Stimulated activated naive CD8-positive, alpha-beta T cell treated with anti-CD3 and anti-CD28 coated beads, Interleukin-15, Interleukin-2, amounts not matched to agents 100 ng/mL and 50 ng/mL, for 24 hours (primary cell): ENCODE results near the gene LIME1.

Source experiments
- H3K27ac Mint-ChIP-seq: one replicate; pipeline ENCODE4 v1.8.0; 2021; ENCODE audit warnings: mild to moderate bottlenecking, mixed read lengths
- H3K27me3 Mint-ChIP-seq: one replicate; pipeline ENCODE4 v1.8.0; 2021; ENCODE audit warnings: mixed read lengths
- H3K36me3 Mint-ChIP-seq: one replicate; pipeline ENCODE4 v1.8.0; 2021; ENCODE audit warnings: low read depth, mixed read lengths
- H3K4me1 Mint-ChIP-seq: one replicate; pipeline ENCODE4 v1.8.0; 2021; ENCODE audit warnings: low read depth, mixed read lengths
- H3K4me3 Mint-ChIP-seq: one replicate; pipeline ENCODE4 v1.8.0; 2021; ENCODE audit warnings: mild to moderate bottlenecking, mixed read lengths
- H3K9me3 Mint-ChIP-seq: one replicate; pipeline ENCODE4 v1.8.0; 2021; ENCODE audit warnings: mixed read lengths

LIME1 gene

DNA sequence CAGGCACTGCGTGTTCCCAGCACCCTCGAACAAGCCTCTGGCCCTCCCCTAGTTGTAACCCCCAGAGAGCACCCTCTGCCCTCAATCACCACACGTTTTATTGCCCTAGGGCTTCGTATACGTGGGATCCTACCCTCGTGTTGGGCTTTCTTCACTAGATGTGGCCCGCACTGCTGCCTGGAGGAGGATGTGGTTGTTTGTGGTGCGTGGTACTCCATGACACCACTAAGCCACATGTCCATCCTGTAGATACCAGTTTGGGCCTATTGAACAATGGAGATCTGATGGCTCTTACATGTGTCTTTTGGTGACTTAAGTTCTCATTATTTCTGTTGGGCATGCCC lies 20.2 kb downstream of the LIME1 start:
- Mint-ChIP-seq H3K27me3 (no peaks in the 10 kb centered on the region), H3K36me3 (no peaks in the 10 kb centered on the region), H3K27ac (no peak overlapping the region), H3K9me3 (no peaks in the 10 kb centered on the region), H3K4me3 (no peak overlapping the region), H3K4me1 (peaks cover 5% of the 10 kb centered on the region)

DNA sequence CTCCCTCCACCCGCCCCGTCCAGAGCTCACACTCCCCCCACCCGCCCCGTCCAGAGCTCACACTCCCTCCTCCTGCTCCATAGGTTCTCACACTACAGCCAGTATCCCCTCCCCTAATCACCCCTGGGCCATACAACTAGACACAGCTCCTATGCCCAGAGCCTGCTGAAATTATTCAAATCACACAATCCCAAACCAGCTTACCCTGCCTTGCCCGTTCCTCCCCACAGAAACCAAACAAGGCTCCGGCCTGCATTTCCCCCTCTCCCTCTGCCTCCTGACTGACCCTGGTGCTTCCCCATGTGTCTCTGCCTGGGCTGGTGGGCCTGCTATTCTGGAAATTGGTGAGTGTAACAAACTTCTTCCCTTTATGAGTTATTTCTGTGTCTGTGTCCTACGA lies 21.7 kb downstream of the LIME1 start:
- Mint-ChIP-seq H3K27ac (no peak overlapping the region), H3K4me3 (no peak overlapping the region), H3K4me1 (peaks cover 5% of the 10 kb centered on the region), H3K27me3 (no peaks in the 10 kb centered on the region), H3K9me3 (no peaks in the 10 kb centered on the region), H3K36me3 (no peaks in the 10 kb centered on the region)

DNA sequence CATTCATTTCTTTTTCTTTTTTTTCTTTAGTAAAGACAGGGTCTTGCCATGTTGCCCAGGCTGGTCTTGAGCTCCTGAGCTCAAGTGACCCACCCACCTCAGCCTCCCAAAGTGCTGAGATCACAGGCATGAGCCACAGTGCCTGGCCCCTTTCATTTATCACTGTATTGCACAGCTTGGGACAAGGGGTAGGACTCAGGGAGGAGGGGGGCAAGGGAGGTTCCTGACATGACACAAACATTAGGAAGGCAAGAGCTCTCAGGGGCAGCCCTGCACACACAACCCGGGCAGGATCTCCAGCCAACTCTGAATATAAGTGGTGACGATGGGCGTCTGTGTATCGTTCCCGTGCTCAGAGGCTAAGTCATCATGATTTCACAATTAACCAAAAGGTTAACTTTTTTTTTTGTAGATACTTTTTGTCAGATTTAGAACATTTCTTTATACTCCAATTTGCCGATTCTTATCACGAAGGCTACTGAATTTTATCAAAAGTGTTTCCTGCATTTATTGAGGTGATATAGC lies 23.0 kb downstream of the LIME1 start:
- no peak overlapping the region for H3K4me3 Mint-ChIP-seq
- H3K36me3 Mint-ChIP-seq, result no peaks in the 10 kb centered on the region
- H3K4me1 Mint-ChIP-seq, result peaks cover 5% of the 10 kb centered on the region
- no peaks in the 10 kb centered on the region for H3K9me3 Mint-ChIP-seq
- no peaks in the 10 kb centered on the region for H3K27me3 Mint-ChIP-seq
- no peak overlapping the region for H3K27ac Mint-ChIP-seq

DNA sequence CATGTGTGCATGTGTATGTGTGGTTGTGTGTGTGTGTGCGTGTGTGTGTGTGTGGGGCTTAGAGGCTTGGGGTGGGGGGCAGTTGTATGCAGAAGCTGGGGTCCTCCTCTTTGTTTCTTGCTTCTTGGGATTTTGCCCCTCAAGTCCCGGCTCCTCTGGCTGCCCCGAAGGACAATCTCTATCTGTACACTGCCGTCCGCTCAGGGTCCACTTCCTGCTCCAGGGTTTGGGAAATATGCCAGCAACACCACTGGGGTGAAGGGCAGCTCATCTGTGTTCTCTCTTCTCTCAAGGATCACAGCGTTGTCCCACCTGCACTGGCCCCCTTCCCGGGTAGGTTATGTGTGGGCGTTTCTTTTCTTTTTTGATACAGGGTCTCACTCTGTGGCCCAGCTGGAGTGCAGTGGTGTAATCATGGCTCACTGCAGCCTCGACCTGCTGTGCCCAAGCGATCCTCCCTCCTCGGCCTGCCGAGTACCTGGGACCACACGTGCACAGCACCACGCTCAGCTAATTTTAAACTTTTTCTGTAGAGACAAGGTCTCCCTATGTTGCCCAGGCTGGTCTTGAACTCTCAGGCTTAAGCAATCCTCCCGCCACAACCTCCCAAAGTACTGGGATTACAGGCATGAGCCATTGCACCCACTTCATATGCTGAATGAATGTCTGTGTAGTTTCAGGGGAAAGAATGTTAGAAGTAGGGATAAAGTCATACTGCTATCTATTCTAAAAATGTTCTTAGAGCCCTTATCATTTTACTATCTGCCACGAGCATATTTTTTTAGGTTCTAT lies 28.8 kb downstream of the LIME1 start:
- no peak overlapping the region for H3K27ac Mint-ChIP-seq
- no peaks in the 10 kb centered on the region for H3K27me3 Mint-ChIP-seq
- no peaks in the 10 kb centered on the region for H3K4me1 Mint-ChIP-seq
- no peaks in the 10 kb centered on the region for H3K9me3 Mint-ChIP-seq
- no peak overlapping the region for H3K4me3 Mint-ChIP-seq
- H3K36me3 Mint-ChIP-seq, result no peaks in the 10 kb centered on the region

DNA sequence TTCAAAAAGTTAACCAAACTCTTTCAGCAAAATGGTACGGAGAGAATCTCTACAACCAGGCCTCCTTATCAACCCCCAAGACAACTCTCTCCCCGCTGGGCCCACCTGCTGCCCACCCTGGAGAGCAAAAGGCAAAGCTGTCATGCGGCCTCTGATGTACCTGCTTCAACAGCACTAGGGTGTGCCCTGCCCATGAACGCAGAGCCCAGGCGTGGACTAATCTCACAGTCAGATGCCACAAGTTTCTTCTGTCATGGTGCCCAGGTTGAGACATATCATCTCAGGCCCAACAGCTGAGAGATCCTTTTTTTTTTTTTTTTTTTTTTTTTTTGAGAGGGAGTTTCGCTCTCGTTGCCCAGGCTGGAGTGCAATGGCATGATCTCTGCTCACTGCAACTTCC lies 29.4 kb downstream of the LIME1 start:
- H3K9me3 Mint-ChIP-seq, result no peaks in the 10 kb centered on the region
- no peaks in the 10 kb centered on the region for H3K36me3 Mint-ChIP-seq
- H3K4me3 Mint-ChIP-seq, result no peak overlapping the region
- H3K4me1 Mint-ChIP-seq, result no peaks in the 10 kb centered on the region
- H3K27ac Mint-ChIP-seq, result no peak overlapping the region
- no peaks in the 10 kb centered on the region for H3K27me3 Mint-ChIP-seq

DNA sequence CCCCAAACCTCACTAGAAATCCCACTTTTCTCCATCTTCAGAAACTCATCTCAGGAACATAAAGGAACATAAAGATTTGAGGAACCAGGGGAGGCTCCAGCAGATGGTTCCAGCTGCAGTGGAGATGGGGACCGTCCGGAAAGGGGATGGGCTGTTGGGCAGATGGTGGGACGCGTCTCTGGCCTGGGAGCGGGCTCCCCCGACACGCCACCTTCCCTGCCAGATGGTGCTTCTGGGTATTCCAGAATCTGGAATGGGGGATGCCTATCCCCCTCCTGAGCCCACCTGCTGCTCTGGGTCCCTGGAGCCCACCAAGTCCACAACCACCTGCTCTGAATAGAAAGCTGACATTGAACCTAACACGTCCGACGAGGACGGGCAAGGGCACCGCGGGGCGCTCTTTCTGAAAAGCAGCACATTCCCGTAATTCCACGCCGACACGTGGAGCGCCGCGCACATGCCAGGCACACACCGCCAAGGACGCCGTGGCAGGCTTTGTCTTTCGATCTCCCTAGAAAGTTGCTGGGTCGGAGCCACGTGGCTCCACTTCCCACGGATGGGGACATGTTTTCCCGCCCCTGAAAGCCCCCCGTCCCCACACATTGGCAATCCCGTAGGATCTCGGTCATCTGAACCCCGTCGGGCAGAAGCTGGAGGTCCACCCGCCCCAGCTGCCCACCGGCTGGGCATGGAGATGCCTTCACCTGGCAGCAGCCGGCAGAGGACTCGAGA lies 30.4 kb downstream of the LIME1 start:
- no peaks in the 10 kb centered on the region for H3K27me3 Mint-ChIP-seq
- H3K4me1 Mint-ChIP-seq, result no peaks in the 10 kb centered on the region
- H3K36me3 Mint-ChIP-seq, result no peaks in the 10 kb centered on the region
- H3K9me3 Mint-ChIP-seq, result no peaks in the 10 kb centered on the region
- no peak overlapping the region for H3K4me3 Mint-ChIP-seq
- no peak overlapping the region for H3K27ac Mint-ChIP-seq

DNA sequence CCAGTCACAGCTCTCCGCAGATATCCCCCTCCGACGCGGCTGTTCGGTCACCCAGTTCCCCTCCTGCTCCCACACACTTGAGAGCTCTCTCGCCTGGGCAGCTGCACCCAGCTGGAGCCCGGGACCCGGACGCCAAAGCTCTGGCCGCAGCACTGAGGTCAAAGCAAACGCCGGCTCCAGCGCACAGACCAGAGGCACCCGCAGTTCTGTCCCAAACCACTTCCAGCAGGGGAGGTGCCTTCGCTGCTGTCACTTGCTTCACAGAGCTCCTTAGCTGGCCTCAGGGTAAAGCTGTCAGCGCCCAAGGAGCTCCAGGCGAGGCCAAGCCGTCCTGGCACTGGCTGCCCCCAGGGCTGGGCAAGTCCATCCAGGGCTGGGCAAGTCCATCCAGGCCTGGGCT lies 31.0 kb downstream of the LIME1 start:
- no peaks in the 10 kb centered on the region for H3K27me3 Mint-ChIP-seq
- H3K27ac Mint-ChIP-seq, result no peak overlapping the region
- H3K9me3 Mint-ChIP-seq, result no peaks in the 10 kb centered on the region

DNA sequence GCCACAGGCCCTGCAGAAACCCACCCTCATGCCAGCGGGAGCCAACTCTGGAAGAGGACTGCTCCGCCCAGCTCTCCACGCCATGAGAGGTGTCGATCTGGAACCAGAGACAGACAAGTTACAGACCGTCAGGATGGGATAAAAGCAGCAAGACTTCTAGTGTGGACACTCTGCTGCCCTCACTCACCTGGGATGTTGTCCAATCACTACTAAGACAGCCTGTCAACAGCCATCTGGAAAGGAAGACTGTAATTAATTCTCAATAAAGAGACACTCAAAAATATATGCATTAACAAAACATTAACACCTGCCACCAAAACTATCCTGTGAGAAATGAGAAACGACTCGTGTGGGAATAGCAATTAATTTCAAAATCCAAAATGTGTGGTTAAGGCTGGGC lies 31.4 kb downstream of the LIME1 start:
- Mint-ChIP-seq H3K27me3 (no peaks in the 10 kb centered on the region), H3K36me3 (no peaks in the 10 kb centered on the region), H3K27ac (no peak overlapping the region), H3K4me3 (no peak overlapping the region), H3K4me1 (no peaks in the 10 kb centered on the region), H3K9me3 (no peaks in the 10 kb centered on the region)

More for the DNA sequence above, 31.0 kb downstream of the LIME1 start:
- H3K4me3 Mint-ChIP-seq, result no peak overlapping the region
- H3K36me3 Mint-ChIP-seq, result no peaks in the 10 kb centered on the region
- H3K4me1 Mint-ChIP-seq, result no peaks in the 10 kb centered on the region

DNA sequence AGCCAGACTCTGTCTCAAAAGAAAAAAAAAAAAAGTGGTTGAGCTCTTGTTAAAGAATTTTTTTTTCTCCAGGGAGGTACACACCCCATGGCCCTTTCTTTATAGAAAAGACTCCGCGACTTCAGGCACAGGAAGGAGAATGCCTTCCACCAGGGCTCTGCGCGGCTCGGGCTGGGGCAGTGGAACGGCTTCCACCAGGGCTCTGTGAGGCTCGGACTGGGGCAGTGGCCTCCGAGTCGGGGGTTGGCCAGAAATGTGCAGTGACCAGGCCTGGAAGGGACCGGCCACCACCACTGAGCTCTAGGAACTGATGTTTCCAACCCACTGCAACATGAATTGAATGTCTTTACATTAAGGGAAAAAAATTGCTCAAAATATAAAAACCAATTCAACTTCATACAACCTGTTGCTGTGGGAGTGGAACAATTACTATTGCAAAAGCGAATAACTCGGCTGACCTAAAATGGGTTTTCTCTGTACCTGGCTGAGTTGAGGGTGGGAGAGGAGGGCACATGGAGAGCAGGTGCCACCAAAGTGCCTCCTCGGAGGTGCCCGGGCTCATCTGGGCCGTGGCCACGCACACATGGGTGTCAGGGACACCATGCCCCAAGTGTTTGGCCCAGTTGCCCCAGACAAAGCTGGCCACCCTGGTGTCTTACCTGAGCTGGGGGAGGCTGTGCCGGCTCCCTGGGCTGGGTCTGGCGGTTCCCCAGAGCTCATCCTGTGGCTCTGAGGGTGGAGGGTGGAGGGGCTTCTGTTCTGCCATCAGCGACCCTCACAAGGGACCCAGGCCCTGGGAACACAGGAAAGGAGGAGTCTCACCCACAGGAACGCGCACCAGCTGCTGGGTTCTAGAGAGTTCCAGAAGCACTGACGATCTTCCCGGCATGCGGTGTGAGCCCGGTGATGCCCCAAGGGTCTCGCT lies 32.4 kb downstream of the LIME1 start:
- Mint-ChIP-seq H3K27me3 (no peaks in the 10 kb centered on the region), H3K9me3 (no peaks in the 10 kb centered on the region), H3K4me1 (no peaks in the 10 kb centered on the region), H3K4me3 (no peak overlapping the region), H3K27ac (no peak overlapping the region), H3K36me3 (no peaks in the 10 kb centered on the region)

DNA sequence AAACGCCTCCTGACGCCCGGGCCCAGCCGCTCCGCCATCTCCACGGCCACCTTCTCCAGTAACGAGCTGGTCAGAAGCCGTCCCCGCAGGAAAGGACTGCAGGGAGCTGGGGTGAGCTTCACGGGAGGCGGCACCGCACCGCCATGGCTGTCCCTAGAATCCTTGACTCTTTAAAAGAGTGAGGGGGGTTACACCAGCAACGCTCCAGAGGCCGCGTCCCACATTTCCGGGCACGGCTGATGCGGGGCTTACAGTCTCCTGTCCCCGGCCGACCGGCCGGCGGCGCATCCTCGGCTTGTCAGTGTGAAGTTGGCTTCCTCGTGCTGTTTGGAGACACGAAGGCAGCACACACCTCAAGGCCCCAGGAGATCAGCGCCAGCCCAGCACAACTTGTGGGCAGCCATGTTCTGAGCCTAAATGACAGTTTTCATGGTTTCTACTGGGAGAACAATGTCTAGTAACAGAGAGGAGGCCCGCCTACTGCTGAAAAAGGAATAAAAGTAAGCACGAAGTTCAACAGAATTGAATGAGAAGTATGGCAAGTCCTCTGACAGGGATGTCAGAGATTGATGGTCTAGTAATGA lies 33.5 kb downstream of the LIME1 start:
- Mint-ChIP-seq H3K36me3 (no peaks in the 10 kb centered on the region), H3K27me3 (no peaks in the 10 kb centered on the region), H3K4me1 (peaks cover 3% of the 10 kb centered on the region), H3K4me3 (no peak overlapping the region), H3K9me3 (no peaks in the 10 kb centered on the region), H3K27ac (no peak overlapping the region)

DNA sequence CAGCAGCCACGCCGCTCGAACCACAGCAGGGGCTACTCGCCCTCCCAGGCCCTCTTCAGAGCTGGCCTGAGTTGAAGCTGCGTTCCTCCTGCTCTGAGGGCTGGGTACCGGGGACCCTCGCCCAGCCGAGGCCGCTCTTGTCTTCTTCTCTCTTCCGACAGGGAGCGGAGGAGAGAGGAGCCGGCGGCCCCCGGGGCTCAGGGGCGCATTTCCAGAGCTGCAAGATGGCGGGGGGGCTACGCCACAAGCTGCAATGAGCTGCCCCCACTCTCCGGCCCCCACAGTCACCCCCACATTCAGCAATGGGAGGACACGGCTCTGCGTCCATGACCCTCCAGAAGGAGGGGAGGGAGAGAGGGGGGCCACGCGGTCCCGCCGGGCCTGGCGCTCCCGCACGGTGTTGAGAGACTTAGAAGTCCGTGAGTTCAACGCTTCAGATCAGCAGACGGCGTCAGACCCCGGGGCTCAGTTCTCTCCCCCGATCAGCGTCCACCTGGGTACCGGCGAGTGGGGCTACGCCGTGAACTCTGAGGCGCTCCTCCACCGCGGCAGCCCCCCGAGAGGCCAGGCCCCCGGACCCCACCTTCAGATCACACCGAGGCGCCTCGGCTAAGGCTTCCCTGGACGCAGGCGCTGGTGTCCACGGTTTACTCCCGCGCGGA lies 34.7 kb downstream of the LIME1 start:
- H3K4me3 Mint-ChIP-seq, result no peak overlapping the region
- H3K9me3 Mint-ChIP-seq, result no peaks in the 10 kb centered on the region
- H3K27me3 Mint-ChIP-seq, result no peaks in the 10 kb centered on the region
- H3K4me1 Mint-ChIP-seq, result peaks cover 3% of the 10 kb centered on the region
- no peak overlapping the region for H3K27ac Mint-ChIP-seq
- H3K36me3 Mint-ChIP-seq, result no peaks in the 10 kb centered on the region

DNA sequence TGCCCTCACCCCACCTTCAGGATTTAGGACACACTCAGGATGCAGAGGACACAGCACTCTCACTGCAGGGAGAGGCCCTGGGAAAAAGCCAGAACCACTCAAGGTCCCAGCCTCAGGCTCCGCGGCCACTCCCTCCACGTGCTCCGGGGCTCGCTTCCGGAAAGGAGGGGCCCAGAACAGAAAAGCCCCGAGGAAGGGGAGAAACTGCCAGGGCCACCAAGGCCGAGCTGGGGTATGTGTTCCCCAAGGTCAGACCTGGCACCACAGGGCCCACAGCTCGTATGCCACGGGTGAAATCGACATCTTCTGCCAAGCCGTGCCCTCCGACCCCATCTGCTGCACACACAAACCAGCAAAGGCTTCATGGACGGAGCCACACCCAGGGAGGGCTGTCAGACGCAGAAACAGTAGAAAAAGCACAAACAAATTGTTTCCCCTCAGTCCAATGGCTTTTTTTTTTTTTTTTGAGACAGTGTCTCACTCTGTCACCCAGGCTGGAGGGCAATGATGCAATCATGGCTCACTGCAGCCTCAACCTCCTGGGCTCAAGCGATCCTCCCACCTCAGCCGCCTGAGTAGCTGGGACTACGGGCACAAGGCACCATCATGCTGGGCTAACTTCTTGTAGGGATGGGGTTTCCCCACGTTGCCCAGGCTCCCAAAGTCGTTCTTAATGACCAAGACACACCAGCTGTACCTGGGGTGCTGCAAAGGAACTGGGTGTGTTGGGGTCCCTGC lies 36.5 kb downstream of the LIME1 start:
- Mint-ChIP-seq H3K4me3 (no peak overlapping the region), H3K4me1 (peaks cover 3% of the 10 kb centered on the region), H3K36me3 (no peaks in the 10 kb centered on the region), H3K27me3 (no peaks in the 10 kb centered on the region), H3K27ac (no peak overlapping the region), H3K9me3 (no peaks in the 10 kb centered on the region)

DNA sequence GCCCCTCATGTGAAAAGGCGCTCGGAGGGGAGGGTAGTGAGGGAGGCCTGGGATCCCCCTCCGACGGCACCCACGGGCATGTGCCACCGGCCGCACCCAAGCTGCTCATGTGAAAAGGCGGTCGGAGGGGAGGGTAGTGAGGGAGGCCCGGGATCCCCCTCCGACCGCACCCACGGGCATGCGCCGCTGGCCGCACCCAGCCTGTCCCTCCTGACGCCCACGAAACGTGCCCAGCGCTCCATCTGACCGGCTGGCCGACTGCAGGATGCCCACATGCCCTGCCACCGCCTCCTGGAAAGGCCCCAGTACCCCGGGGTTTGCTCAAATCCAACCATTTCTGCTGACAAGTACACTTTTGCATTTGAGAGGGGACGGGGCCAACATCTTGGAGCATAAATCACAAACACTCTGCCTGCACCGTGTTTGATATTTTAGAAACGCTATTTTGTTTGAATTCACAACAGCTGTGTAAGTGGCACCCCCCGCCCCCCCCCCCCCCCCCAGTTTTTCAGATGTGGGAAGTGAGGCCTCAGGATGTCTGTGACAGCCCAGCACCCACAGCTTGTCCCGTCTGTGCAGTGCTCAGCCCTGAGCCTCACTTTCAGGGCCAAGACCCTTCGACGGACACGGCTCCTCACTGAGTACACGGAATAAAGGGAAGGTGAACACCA lies 37.2 kb downstream of the LIME1 start:
- Mint-ChIP-seq H3K27me3 (no peaks in the 10 kb centered on the region), H3K27ac (no peak overlapping the region), H3K36me3 (no peaks in the 10 kb centered on the region), H3K4me3 (no peak overlapping the region), H3K4me1 (peaks cover 3% of the 10 kb centered on the region), H3K9me3 (no peaks in the 10 kb centered on the region)
